NCI-H2196 treated with DMSO at 0.1 percent for 48 hours (cell line): ENCODE results near the gene PTMS.

Experiments used
- DNase-seq: peaks from one replicate; lab custom pipeline; 2025; ENCODE audit not compliant: unreplicated experiment; lab: John Stamatoyannopoulos, UW

The PTMS gene

DNA sequence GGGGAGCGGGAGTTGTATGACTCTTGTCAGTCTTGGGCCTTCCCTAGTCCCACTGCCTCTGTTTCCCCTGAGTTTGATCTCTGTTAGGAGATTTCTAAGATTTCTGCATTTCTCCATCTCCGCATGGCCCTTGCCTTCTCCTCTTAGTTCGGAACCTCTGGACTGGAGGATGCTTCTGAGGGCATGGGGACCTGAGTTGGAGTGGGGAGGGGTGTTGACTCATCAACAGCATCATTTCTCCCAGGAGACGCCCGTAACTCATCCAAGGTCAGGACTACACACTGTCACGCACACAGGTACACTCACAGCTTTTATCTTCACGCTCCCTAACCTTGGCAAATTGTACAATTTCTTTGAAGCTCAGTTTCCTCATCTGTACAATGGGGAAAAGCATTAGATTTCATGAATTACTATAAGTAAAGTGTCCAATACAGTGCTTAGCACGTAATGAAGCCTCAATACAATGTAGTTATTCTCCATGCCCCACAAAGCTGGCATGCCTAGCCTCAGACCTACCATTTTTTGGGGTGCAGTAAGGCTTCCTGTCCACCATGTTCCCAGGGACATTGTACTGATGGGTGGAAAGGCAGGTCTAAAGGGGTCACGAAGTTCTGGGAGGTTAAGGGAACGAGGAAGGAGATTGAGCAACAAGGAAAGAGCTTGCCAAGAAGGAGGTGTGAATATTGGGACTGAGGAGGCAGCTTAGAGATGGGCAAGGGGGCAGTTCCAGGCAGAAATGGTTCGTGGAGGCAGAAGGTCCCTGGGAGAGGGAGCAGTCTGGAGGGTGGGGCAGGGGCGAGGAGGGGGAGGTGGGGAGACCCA is 5.6 kb downstream of the PTMS start:
- DNase-seq: no peak

- no peak for DNase-seq
Measured at GRCh38 chr12:6772331-6772695, 6.2 kb downstream of the PTMS start, which contains the start of gene LAG3. LAG3 (plus strand) TSS chr12:6772520; CDS start chr12:6772853, 333 bp downstream.

DNA sequence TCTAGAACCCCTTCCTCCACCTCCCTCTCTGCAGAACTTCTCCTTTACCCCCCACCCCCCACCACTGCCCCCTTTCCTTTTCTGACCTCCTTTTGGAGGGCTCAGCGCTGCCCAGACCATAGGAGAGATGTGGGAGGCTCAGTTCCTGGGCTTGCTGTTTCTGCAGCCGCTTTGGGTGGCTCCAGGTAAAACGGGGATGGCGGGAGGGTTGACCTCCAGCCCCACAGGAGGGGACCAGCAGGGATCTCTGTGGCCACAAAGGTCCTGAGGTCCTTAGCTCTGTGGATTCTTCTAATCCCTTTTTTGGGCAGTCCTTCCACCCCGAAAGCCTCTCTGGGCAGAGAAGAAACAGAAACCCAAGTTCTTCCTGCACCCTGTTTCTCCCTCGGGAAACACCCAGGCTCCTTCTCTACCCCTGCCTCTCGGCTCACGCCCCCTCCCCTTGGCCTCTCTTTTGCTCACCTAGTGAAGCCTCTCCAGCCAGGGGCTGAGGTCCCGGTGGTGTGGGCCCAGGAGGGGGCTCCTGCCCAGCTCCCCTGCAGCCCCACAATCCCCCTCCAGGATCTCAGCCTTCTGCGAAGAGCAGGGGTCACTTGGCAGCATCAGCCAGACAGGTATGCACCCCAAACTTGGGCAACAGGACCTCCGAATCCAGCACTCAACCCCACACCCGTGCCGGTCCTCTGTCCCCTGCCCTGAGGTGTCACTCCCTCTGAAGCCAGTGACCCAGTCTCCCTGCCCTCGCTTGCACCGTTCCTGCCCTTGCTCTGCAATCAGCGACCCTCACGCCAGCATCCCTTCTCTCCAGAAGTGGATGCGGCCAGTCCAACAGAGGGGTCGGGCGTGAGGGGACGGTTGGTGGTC is 6.8 kb downstream of the PTMS start:
- DNase-seq: no peak

DNA sequence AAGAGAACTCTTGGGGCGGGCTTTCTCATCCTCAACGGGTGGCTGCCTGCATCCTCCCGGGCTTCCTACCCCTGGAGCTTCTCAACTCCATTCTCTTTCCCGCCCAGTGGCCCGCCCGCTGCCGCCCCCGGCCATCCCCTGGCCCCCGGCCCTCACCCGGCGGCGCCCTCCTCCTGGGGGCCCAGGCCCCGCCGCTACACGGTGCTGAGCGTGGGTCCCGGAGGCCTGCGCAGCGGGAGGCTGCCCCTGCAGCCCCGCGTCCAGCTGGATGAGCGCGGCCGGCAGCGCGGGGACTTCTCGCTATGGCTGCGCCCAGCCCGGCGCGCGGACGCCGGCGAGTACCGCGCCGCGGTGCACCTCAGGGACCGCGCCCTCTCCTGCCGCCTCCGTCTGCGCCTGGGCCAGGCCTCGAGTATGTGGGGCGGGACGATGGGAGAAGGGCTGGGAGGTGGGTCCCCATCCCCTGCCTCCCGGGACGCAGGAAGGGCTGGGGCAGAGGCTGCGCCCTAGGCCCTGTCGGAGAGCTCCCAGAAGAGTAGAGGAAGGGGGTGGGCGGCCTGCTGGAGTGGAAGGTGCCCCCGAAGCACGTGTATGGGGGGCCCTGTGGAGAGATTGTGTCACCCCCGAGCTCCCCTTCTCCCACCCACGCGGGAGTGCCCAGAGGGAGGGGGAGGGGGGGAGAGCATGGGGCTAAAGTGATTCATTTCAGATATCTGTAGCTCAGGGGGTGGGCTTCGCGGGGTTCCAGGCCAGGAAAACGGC is 7.6 kb downstream of the PTMS start:
- no peak for DNase-seq

GRCh38 chr12:6774499-6775062 is 8.4 kb downstream of the PTMS start:
- DNase-seq: no peak

- no peak for DNase-seq
Measured at GRCh38 chr12:6775185-6776174, 9.3 kb downstream of the PTMS start.

DNA sequence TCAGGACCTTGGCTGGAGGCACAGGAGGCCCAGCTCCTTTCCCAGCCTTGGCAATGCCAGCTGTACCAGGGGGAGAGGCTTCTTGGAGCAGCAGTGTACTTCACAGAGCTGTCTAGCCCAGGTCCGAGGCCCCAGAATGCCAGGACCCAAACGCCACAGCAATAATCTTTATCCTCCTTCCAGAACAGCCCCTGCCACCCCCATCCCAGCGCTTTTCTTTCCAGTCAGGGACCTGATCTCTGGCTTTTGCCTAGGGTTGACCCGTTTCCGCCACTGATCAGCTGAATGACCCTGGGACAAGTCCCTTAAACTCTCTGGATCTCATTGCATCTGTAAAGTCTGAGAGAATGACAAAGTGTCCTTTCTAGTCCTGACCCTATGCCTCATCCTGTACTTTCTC is 11.2 kb downstream of the PTMS start:
- no peak for DNase-seq

DNA sequence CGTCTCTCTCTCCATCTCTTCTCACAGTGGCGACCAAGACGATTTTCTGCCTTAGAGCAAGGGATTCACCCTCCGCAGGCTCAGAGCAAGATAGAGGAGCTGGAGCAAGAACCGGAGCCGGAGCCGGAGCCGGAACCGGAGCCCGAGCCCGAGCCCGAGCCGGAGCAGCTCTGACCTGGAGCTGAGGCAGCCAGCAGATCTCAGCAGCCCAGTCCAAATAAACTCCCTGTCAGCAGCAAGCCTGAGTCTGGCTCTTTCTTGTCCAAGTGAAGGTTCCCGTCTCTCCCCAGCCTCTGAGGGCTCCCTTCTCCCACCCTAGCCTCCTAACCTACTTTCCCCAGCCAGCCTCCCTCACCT is 12.0 kb downstream of the PTMS start:
- no peak for DNase-seq

- DNase-seq: peak; percentile 76
Measured at GRCh38 chr12:6778574-6779550, 12.7 kb downstream of the PTMS start.

GRCh38 chr12:6779708-6780432 is 13.7 kb downstream of the PTMS start:
- no peak for DNase-seq

GRCh38 chr12:6780573-6780972 is 14.4 kb downstream of the PTMS start:
- no peak for DNase-seq

DNA sequence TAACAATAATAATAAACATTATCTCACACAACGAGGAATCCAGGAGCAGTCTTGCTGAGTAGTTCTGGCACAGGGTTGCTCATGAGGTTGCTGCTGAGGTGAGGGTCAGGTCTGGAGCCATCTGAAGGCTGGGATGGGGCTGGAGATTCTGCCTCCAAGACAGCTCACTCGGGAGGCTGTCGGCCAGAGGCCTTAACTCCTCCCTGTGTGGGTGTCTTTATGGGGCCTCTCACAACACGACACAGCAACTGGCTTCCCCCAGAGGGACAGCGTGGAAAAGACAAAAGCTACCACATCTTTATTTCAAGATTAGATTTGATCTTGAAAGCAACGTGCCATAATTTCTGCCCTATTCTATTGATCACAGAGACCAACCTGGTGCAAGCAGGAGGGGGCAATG is 16.0 kb downstream of the PTMS start:
- DNase-seq: no peak

- DNase-seq: no peak
Measured at GRCh38 chr12:6782850-6783566, 16.8 kb downstream of the PTMS start.

DNA sequence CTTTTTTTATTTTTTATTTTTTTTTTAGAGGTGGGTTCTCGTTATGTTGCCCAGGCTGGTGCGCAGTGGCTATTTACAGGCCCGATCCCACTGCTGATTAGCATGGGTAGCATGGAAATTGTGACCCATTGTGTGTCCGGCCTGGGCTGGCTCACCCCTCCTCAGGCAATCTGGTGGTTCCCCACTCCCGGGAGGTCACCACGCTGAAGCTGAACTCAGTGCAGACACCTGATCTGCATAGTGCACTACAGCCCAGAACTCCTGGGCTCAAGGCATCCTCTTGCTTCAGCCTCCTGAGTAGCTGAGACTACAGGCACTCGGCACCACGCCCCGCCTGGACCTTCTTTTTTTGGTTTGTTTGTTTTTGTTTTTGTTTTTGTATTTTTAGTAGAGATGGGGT is 17.7 kb downstream of the PTMS start:
- no peak for DNase-seq

DNA sequence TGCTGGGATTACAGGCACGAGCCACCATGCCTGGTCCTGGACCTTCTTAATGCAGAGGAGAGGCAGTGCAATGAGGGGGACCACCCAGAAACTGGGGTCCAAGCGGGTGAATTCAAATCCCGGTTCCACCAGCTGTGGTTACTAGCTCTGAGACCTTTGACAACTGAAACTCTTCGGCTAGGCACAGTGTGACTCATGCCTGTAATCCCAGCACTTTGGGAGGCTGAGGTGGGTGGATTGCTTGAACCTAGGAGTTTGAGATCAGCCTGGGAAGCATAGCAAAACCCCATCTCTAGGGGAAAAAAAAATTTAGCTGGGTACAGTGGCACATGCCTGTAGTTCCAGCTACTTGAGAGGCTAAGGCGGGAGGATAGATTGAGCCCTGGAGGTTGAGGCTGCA is 18.1 kb downstream of the PTMS start:
- DNase-seq: no peak

GRCh38 chr12:6784761-6785160 is 18.6 kb downstream of the PTMS start:
- DNase-seq: no peak

- no peak for DNase-seq
Measured at GRCh38 chr12:6786416-6787094, 20.4 kb downstream of the PTMS start.
